CD4-positive, alpha-beta T cell treated with Interleukin-6 at 100 ng/mL for 8 hours (primary cell): ENCODE results near the gene BTBD17.
A peak's percentile ranks its signal among the peaks of the same experiment; 100 is the strongest.

Experiments used
- DNase-seq: peaks from one replicate; pipeline ENCODE4 v3.0.0-alpha.2; 2020; ENCODE audit warnings: mixed read lengths, low spot score

BTBD17 gene

GRCh38 chr17:74387365-74388218 lies 25.9 kb upstream of the BTBD17 start:
- no peak for DNase-seq

- no peak for DNase-seq
Measured at GRCh38 chr17:74386386-74386785, 24.7 kb upstream of the BTBD17 start.

- DNase-seq, result no peak
Measured at GRCh38 chr17:74385201-74385600, 23.5 kb upstream of the BTBD17 start.

GRCh38 chr17:74383141-74383540 lies 21.5 kb upstream of the BTBD17 start:
- no peak for DNase-seq

- no peak for DNase-seq
Measured at GRCh38 chr17:74380959-74381808, 19.5 kb upstream of the BTBD17 start.

- no peak for DNase-seq
Measured at GRCh38 chr17:74380086-74380958, 18.7 kb upstream of the BTBD17 start.

GRCh38 chr17:74379495-74380085 lies 17.9 kb upstream of the BTBD17 start:
- peak; percentile 86 for DNase-seq

- DNase-seq, result no peak
Measured at GRCh38 chr17:74374858-74375257, 13.2 kb upstream of the BTBD17 start.

GRCh38 chr17:74373838-74374606 lies 12.4 kb upstream of the BTBD17 start:
- no peak for DNase-seq

GRCh38 chr17:74372426-74372825 lies 10.8 kb upstream of the BTBD17 start:
- DNase-seq, result no peak

- DNase-seq, result no peak
Measured at GRCh38 chr17:74371653-74372147, 10.0 kb upstream of the BTBD17 start.

GRCh38 chr17:74369665-74370490 lies 8.2 kb upstream of the BTBD17 start:
- DNase-seq, result no peak

GRCh38 chr17:74369221-74369620 lies 7.6 kb upstream of the BTBD17 start:
- DNase-seq, result peak; percentile 59

- DNase-seq, result peak; percentile 72
Measured at GRCh38 chr17:74368341-74369081, 6.8 kb upstream of the BTBD17 start.

- DNase-seq, result no peak
Measured at GRCh38 chr17:74367206-74367605, 5.5 kb upstream of the BTBD17 start, which contains the start of gene GPR142. Gene GPR142 (plus strand): TSS chr17:74367506. CDS start chr17:74369541, 2,035 bp downstream.

GRCh38 chr17:74362810-74363498 lies 1.3 kb upstream of the BTBD17 start:
- DNase-seq, result no peak

GRCh38 chr17:74362069-74362405 lies 369 bp upstream of the BTBD17 start:
- no peak for DNase-seq

- no peak for DNase-seq
Measured at GRCh38 chr17:74360899-74361229, 804 bp downstream of the BTBD17 start.

- DNase-seq, result no peak
Measured at GRCh38 chr17:74359916-74360315, 1.8 kb downstream of the BTBD17 start.
